Nephron (organoid): ENCODE results near the gene ARHGAP26.
A peak's percentile ranks its signal among the peaks of the same experiment; 100 is the strongest.

Experiments used
- H3K27ac Mint-ChIP-seq, 3 experiments: 2 replicates each; pipeline ENCODE4 v1.8.0; 2020; ENCODE audit warnings: mixed read lengths in 3 of 3, mild to moderate bottlenecking in 2 of 3, moderate library complexity in 1 of 3
- H3K27me3 Mint-ChIP-seq: 2 replicates; pipeline ENCODE4 v1.8.0; 2021; ENCODE audit warnings: low read depth, mild to moderate bottlenecking, moderate library complexity, mixed read lengths
- H3K36me3 Mint-ChIP-seq: 2 replicates; pipeline ENCODE4 v1.8.0; 2020; ENCODE audit warnings: low read depth, mixed read lengths
- H3K4me1 Mint-ChIP-seq: 2 replicates; pipeline ENCODE4 v1.8.0; 2020; ENCODE audit warnings: mixed read lengths
- H3K4me3 Mint-ChIP-seq, 3 experiments: 2 replicates each; pipeline ENCODE4 v1.8.0; 2020; ENCODE audit warnings: mild to moderate bottlenecking in 3 of 3, mixed read lengths in 3 of 3, moderate library complexity in 2 of 3
- H3K9me3 Mint-ChIP-seq: 2 replicates; pipeline ENCODE4 v1.8.0; 2020; ENCODE audit warnings: mixed read lengths
- TF ChIP-seq, protein P1 (sequence below), 3 experiments: fragments of 200-600 bp; sonication (generic); IDR thresholded peaks; one replicate each; pipeline ENCODE4 v1.5.0; 2021; ENCODE audit warnings: antibody characterized with exemption in 3 of 3; ENCODE audit not compliant: unreplicated experiment in 3 of 3

The ARHGAP26 gene

GRCh38 chr5:142974409-142974808 is 204.2 kb downstream of the ARHGAP26 start:
- peak overlapping the region in 1 of 3 experiments; percentile 8 for H3K27ac Mint-ChIP-seq
- no peaks in the 10 kb centered on the region for H3K9me3 Mint-ChIP-seq
- TF ChIP-seq, protein P1, sequence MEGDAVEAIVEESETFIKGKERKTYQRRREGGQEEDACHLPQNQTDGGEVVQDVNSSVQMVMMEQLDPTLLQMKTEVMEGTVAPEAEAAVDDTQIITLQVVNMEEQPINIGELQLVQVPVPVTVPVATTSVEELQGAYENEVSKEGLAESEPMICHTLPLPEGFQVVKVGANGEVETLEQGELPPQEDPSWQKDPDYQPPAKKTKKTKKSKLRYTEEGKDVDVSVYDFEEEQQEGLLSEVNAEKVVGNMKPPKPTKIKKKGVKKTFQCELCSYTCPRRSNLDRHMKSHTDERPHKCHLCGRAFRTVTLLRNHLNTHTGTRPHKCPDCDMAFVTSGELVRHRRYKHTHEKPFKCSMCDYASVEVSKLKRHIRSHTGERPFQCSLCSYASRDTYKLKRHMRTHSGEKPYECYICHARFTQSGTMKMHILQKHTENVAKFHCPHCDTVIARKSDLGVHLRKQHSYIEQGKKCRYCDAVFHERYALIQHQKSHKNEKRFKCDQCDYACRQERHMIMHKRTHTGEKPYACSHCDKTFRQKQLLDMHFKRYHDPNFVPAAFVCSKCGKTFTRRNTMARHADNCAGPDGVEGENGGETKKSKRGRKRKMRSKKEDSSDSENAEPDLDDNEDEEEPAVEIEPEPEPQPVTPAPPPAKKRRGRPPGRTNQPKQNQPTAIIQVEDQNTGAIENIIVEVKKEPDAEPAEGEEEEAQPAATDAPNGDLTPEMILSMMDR (IDR thresholded peaks at IDR 0.05; ENCODE audit: unreplicated experiment in 3 of 3): no peak
- no peaks in the 10 kb centered on the region for H3K4me1 Mint-ChIP-seq
- H3K27me3 Mint-ChIP-seq: no peaks in the 10 kb centered on the region
- no peak overlapping the region for H3K4me3 Mint-ChIP-seq
- H3K36me3 Mint-ChIP-seq: no peaks in the 10 kb centered on the region

DNA sequence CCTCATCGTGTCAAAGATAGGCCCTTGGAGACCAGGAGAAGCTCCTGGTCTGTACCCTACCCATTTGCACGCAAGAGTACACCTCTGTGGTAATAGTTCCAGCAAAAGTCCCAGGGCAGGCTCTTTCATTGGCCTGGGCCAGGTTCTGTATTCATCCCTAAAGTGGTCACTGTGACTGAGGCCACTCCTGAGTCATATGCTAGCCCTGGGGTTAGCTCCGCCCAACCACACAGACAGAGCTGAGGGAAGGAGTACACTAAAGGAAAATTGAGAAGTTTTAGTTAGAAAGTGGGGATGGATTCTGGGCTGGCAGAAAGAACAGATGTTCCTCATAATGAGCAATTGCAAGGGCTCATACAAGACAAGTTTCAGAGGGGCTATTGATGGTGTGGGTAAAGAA is 206.7 kb downstream of the ARHGAP26 start:
- TF ChIP-seq, protein P1 (IDR thresholded peaks at IDR 0.05; ENCODE audit: unreplicated experiment in 3 of 3): no peak
- H3K4me3 Mint-ChIP-seq: no peak overlapping the region
- H3K9me3 Mint-ChIP-seq: no peaks in the 10 kb centered on the region
- no peaks in the 10 kb centered on the region for H3K36me3 Mint-ChIP-seq
- peaks cover 8% of the 10 kb centered on the region for H3K4me1 Mint-ChIP-seq
- no peaks in the 10 kb centered on the region for H3K27me3 Mint-ChIP-seq
- no peak overlapping the region for H3K27ac Mint-ChIP-seq

GRCh38 chr5:142977363-142978051 is 207.3 kb downstream of the ARHGAP26 start:
- Mint-ChIP-seq H3K4me1 (peaks cover 14% of the 10 kb centered on the region), H3K27me3 (no peaks in the 10 kb centered on the region), H3K27ac (no peak overlapping the region), H3K36me3 (no peaks in the 10 kb centered on the region), H3K4me3 (no peak overlapping the region), H3K9me3 (no peaks in the 10 kb centered on the region)
- TF ChIP-seq, protein P1 (IDR thresholded peaks at IDR 0.05; ENCODE audit: unreplicated experiment in 3 of 3): no peak

DNA sequence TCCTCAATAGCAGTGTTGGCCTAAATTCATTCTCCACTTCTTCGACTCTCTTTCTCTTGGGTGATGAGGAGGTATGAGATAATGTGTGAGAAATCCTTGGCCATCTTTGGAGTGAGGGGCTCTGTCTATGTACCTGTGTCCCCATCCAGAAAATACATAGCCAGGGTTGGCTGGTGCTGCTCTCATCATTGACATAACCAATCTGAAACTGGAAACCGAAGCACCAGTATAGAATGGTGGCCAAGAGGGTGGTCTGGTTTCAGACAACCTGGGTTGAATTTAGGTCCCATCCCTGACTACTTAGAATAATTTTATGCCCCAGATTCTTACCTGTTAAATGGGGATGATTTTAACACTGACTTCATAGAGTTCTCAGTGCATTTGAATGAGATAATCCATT is 208.1 kb downstream of the ARHGAP26 start:
- peaks cover 17% of the 10 kb centered on the region for H3K4me1 Mint-ChIP-seq
- no peaks in the 10 kb centered on the region for H3K36me3 Mint-ChIP-seq
- H3K4me3 Mint-ChIP-seq: no peak overlapping the region
- no peak overlapping the region for H3K27ac Mint-ChIP-seq
- TF ChIP-seq, protein P1 (IDR thresholded peaks at IDR 0.05; ENCODE audit: unreplicated experiment in 3 of 3): no peak
- H3K27me3 Mint-ChIP-seq: no peaks in the 10 kb centered on the region
- no peaks in the 10 kb centered on the region for H3K9me3 Mint-ChIP-seq

DNA sequence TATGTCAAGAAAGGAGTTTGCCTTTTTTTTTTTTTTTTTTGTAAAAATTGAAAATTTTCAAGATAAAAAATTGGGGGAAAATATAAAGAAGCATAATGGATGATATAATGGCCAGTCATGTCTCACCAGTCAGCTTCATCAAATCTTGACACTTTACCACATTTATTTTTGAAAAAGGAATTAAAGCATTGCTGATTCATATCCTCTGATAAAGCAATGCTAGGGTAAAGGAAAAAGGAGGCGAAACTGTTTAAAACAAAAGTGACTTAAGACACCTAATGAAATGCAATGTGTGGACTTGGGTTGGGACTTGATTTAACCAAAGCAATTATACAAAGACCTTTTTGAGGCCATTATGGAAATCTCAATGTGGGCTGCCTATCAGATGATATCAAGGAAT is 208.5 kb downstream of the ARHGAP26 start:
- Mint-ChIP-seq H3K27me3 (no peaks in the 10 kb centered on the region), H3K4me1 (peaks cover 17% of the 10 kb centered on the region), H3K4me3 (no peak overlapping the region), H3K27ac (no peak overlapping the region), H3K9me3 (no peaks in the 10 kb centered on the region), H3K36me3 (no peaks in the 10 kb centered on the region)
- TF ChIP-seq, protein P1 (IDR thresholded peaks at IDR 0.05; ENCODE audit: unreplicated experiment in 3 of 3): no peak

GRCh38 chr5:142979636-142980035 is 209.5 kb downstream of the ARHGAP26 start:
- peaks cover 23% of the 10 kb centered on the region for H3K4me1 Mint-ChIP-seq
- no peaks in the 10 kb centered on the region for H3K27me3 Mint-ChIP-seq
- H3K36me3 Mint-ChIP-seq: no peaks in the 10 kb centered on the region
- TF ChIP-seq, protein P1 (IDR thresholded peaks at IDR 0.05; ENCODE audit: unreplicated experiment in 3 of 3): no peak
- no peak overlapping the region for H3K4me3 Mint-ChIP-seq
- H3K9me3 Mint-ChIP-seq: no peaks in the 10 kb centered on the region
- H3K27ac Mint-ChIP-seq: peak overlapping the region in 1 of 3 experiments; percentile 12
